ENCODE data around the gene TPSAB1.

Gene TPSAB1

DNA sequence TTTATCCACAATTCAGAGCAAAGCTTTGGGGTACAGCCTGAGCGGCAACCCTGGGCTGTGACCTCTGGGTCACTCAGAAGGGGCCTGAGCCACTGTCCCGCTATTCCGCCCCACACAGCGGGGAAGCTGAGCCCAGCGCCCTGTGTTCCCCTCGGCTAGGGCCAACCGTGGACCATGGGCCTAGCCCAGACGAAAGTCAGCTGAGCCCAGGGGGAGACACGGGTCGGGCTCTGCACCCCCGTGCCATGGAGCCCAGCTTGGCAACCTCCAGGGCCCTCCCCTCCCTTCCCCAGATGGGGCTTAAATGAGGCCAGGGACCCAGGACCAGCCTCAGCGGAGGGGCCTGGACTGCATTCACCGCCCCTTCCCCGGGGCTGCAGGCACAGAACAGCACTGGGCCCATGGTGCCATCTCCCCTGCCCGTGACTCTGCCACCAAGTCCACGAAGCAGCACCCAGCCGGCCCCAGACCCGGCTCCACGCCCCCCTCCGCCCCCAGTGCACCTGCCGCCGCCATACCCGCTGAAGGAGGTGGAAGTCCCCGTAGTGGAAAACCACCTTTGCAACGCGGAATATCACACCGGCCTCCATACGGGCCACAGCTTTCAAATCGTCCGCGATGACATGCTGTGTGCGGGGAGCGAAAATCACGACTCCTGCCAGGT is 17.2 kb downstream of the TPSAB1 start:
- no peaks in the 10 kb centered on the region for H3K36me3 ChIP-seq
- TF ChIP-seq, protein P1, sequence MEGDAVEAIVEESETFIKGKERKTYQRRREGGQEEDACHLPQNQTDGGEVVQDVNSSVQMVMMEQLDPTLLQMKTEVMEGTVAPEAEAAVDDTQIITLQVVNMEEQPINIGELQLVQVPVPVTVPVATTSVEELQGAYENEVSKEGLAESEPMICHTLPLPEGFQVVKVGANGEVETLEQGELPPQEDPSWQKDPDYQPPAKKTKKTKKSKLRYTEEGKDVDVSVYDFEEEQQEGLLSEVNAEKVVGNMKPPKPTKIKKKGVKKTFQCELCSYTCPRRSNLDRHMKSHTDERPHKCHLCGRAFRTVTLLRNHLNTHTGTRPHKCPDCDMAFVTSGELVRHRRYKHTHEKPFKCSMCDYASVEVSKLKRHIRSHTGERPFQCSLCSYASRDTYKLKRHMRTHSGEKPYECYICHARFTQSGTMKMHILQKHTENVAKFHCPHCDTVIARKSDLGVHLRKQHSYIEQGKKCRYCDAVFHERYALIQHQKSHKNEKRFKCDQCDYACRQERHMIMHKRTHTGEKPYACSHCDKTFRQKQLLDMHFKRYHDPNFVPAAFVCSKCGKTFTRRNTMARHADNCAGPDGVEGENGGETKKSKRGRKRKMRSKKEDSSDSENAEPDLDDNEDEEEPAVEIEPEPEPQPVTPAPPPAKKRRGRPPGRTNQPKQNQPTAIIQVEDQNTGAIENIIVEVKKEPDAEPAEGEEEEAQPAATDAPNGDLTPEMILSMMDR (IDR thresholded peaks at IDR 0.05) = no peak
- peaks cover 41% of the 10 kb centered on the region for H3K27me3 ChIP-seq
- no peak overlapping the region for H3K27ac ChIP-seq
- no peaks in the 10 kb centered on the region for H3K4me1 ChIP-seq (ENCODE audit: control insufficient read depth in 1 of 2, insufficient read depth in 1 of 2, low read depth in 1 of 2, low read length in 1 of 2)
- H3K4me3 ChIP-seq (ENCODE audit: low read depth in 1 of 2, low read length in 1 of 2) = no peak overlapping the region
- no peaks in the 10 kb centered on the region for H3K9me3 ChIP-seq

DNA sequence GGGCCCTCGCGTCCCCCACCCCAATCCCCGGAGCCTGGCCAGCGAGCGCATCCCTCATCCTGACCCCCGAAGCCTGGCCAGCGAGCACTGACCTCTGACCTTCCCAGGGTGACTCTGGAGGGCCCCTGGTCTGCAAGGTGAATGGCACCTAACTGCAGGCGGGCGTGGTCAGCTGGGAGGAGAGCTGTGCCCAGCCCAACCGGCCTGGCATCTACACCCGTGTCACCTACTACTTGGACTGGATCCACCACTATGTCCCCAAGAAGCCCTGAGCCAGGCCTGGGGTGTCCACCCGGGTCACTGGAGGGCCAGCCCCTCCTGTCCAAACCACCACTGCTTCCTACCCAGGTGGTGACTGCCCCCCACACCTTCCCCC is 17.7 kb downstream of the TPSAB1 start:
- TF ChIP-seq, protein P1 (IDR thresholded peaks at IDR 0.05) = no peak
- Histone ChIP-seq H3K4me3 (ENCODE audit: low read depth in 1 of 2, low read length in 1 of 2) (no peak overlapping the region), H3K36me3 (no peaks in the 10 kb centered on the region), H3K27ac (no peak overlapping the region), H3K9me3 (no peaks in the 10 kb centered on the region), H3K27me3 (peaks cover 46% of the 10 kb centered on the region), H3K4me1 (ENCODE audit: control insufficient read depth in 1 of 2, insufficient read depth in 1 of 2, low read depth in 1 of 2, low read length in 1 of 2) (no peaks in the 10 kb centered on the region)

GRCh38 chr16:1258906-1259759 is 18.6 kb downstream of the TPSAB1 start:
- Histone ChIP-seq H3K27me3 (peaks cover 48% of the 10 kb centered on the region), H3K4me3 (ENCODE audit: low read depth in 1 of 2, low read length in 1 of 2) (no peak overlapping the region), H3K27ac (no peak overlapping the region), H3K36me3 (no peaks in the 10 kb centered on the region), H3K4me1 (ENCODE audit: control insufficient read depth in 1 of 2, insufficient read depth in 1 of 2, low read depth in 1 of 2, low read length in 1 of 2) (no peaks in the 10 kb centered on the region), H3K9me3 (no peaks in the 10 kb centered on the region)
- TF ChIP-seq, protein P1 (IDR thresholded peaks at IDR 0.05) = no peak

DNA sequence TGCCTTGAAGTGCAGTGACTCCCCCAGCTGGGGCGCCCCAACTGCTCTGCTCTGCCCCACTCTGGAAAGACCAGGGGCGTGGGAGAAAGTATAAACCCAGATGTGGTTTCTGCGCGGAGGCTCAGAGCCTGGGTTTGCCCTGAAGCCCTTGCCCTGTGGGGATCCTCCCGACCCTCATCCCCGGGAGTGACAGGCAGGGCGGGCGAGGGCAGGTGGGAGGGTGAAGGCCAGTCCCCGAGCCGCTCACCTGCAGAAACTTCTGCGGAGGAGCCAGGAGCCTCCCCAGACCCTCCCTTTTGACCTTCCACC is 19.2 kb downstream of the TPSAB1 start:
- Histone ChIP-seq H3K27ac (no peak overlapping the region), H3K4me3 (ENCODE audit: low read depth in 1 of 2, low read length in 1 of 2) (no peak overlapping the region), H3K36me3 (no peaks in the 10 kb centered on the region), H3K27me3 (peaks cover 48% of the 10 kb centered on the region), H3K9me3 (no peaks in the 10 kb centered on the region), H3K4me1 (ENCODE audit: control insufficient read depth in 1 of 2, insufficient read depth in 1 of 2, low read depth in 1 of 2, low read length in 1 of 2) (no peaks in the 10 kb centered on the region)
- TF ChIP-seq, protein P1 (IDR thresholded peaks at IDR 0.05) = no peak

- H3K27me3 ChIP-seq = peaks cover 48% of the 10 kb centered on the region
These were observed 19.7 kb downstream of the TPSAB1 start for GRCh38 chr16:1260101-1260680.

More at GRCh38 chr16:1260101-1260680, 19.7 kb downstream of the TPSAB1 start:
- Histone ChIP-seq H3K4me1 (ENCODE audit: control insufficient read depth in 1 of 2, insufficient read depth in 1 of 2, low read depth in 1 of 2, low read length in 1 of 2) (no peaks in the 10 kb centered on the region), H3K9me3 (no peaks in the 10 kb centered on the region), H3K36me3 (no peaks in the 10 kb centered on the region), H3K27ac (no peak overlapping the region), H3K4me3 (ENCODE audit: low read depth in 1 of 2, low read length in 1 of 2) (no peak overlapping the region)
- TF ChIP-seq, protein P1 (IDR thresholded peaks at IDR 0.05) = no peak
